ENCODE results near the gene CAPN3. TPM values are rescaled to one million over a fixed set of nuclear protein-coding genes. Genes with fewer than 3 reads are reported as not detected.

CAPN3 gene
- total RNA-seq, 2 donors from 2014 or later, result 19.8 to 37.0 TPM

GRCh38 chr15:42367041-42367440, 7.7 kb downstream of the CAPN3 start:
- Histone ChIP-seq H3K4me3 (no peak overlapping the region), H3K36me3 (no peaks in the 10 kb centered on the region), H3K27ac (no peak overlapping the region), H3K4me1 (ENCODE audit: control insufficient read depth in 1 of 2, low read depth in 2 of 2) (no peaks in the 10 kb centered on the region), H3K27me3 (replicated peaks; ENCODE audit: insufficient read depth) (no peaks in the 10 kb centered on the region), H3K9me3 (no peaks in the 10 kb centered on the region)
- no peak for DNase-seq (ENCODE audit: low spot score)
- no peak for ATAC-seq (ENCODE audit: insufficient number of reproducible peaks, low FRiP score, low read depth)
- no peak for TF ChIP-seq CTCF (IDR thresholded peaks at IDR 0.05)

GRCh38 chr15:42368096-42368495, 8.8 kb downstream of the CAPN3 start:
- Histone ChIP-seq H3K27me3 (replicated peaks; ENCODE audit: insufficient read depth) (no peaks in the 10 kb centered on the region), H3K4me1 (ENCODE audit: control insufficient read depth in 1 of 2, low read depth in 2 of 2) (no peaks in the 10 kb centered on the region), H3K4me3 (no peak overlapping the region), H3K36me3 (no peaks in the 10 kb centered on the region), H3K27ac (no peak overlapping the region), H3K9me3 (no peaks in the 10 kb centered on the region)
- no peak for ATAC-seq (ENCODE audit: insufficient number of reproducible peaks, low FRiP score, low read depth)
- no peak for TF ChIP-seq CTCF (IDR thresholded peaks at IDR 0.05)
- DNase-seq (ENCODE audit: low spot score), result no peak

- ATAC-seq (ENCODE audit: insufficient number of reproducible peaks, low FRiP score, low read depth), result no peak
- TF ChIP-seq CTCF (IDR thresholded peaks at IDR 0.05), result no peak
- no peak for DNase-seq (ENCODE audit: low spot score)
- H3K4me1 ChIP-seq (ENCODE audit: control insufficient read depth in 1 of 2, low read depth in 2 of 2), result no peaks in the 10 kb centered on the region
- no peaks in the 10 kb centered on the region for H3K36me3 ChIP-seq
- H3K9me3 ChIP-seq, result no peaks in the 10 kb centered on the region
- H3K27me3 ChIP-seq (replicated peaks; ENCODE audit: insufficient read depth), result no peaks in the 10 kb centered on the region
- H3K4me3 ChIP-seq, result no peak overlapping the region
- H3K27ac ChIP-seq, result no peak overlapping the region
Observed at GRCh38 chr15:42371096-42371495, 11.8 kb downstream of the CAPN3 start.

GRCh38 chr15:42373274-42373673, 14.0 kb downstream of the CAPN3 start:
- no peak overlapping the region for H3K4me3 ChIP-seq
- H3K4me1 ChIP-seq (ENCODE audit: control insufficient read depth in 1 of 2, low read depth in 2 of 2), result no peaks in the 10 kb centered on the region
- H3K27ac ChIP-seq, result no peak overlapping the region
- no peaks in the 10 kb centered on the region for H3K36me3 ChIP-seq
- H3K9me3 ChIP-seq, result no peaks in the 10 kb centered on the region
- no peak for DNase-seq (ENCODE audit: low spot score)
- no peak for TF ChIP-seq CTCF (IDR thresholded peaks at IDR 0.05)
- ATAC-seq (ENCODE audit: insufficient number of reproducible peaks, low FRiP score, low read depth), result no peak
- no peaks in the 10 kb centered on the region for H3K27me3 ChIP-seq (replicated peaks; ENCODE audit: insufficient read depth)

- no peak overlapping the region for H3K4me3 ChIP-seq
- H3K36me3 ChIP-seq, result no peaks in the 10 kb centered on the region
- ATAC-seq (ENCODE audit: insufficient number of reproducible peaks, low FRiP score, low read depth) (no peak), DNase-seq (ENCODE audit: low spot score) (no peak)
- H3K9me3 ChIP-seq, result no peaks in the 10 kb centered on the region
- H3K27ac ChIP-seq, result no peak overlapping the region
- no peak for TF ChIP-seq CTCF (IDR thresholded peaks at IDR 0.05)
- H3K4me1 ChIP-seq (ENCODE audit: control insufficient read depth in 1 of 2, low read depth in 2 of 2), result no peaks in the 10 kb centered on the region
- H3K27me3 ChIP-seq (replicated peaks; ENCODE audit: insufficient read depth), result no peaks in the 10 kb centered on the region
Observed at GRCh38 chr15:42373936-42374335, 14.6 kb downstream of the CAPN3 start.
